ENCODE results near the gene CAMK2G. TPM values are rescaled to one million over a fixed set of nuclear protein-coding genes. Genes with fewer than 3 reads are reported as not detected.
"Not testable (repeated sequence)": the region's sequence is repeated elsewhere in the genome, so short reads cannot be mapped to it uniquely, and the experiment has no call there.

The CAMK2G gene
- polyA plus RNA-seq, 1 experiment = 43.8 TPM

GRCh38 chr10:73894245-73894971 is 20.1 kb upstream of the CAMK2G start:
- no peaks in the 10 kb centered on the region for H3K27me3 ChIP-seq (ENCODE audit: control insufficient read depth, insufficient read depth, low read length)
- H3K4me3 ChIP-seq (ENCODE audit: low read depth, low read length) = no peak overlapping the region
- ChIA-PET POLR2A (interaction anchor here (0.5 kb wide), 1 partner anchor 84 kb away, joined by 6 read pairs; no protein-coding TSS in a partner anchor), CTCF (interaction anchor here (0.7 to 26.0 kb wide), 4 partner anchors 9 to 44 kb away, joined by 4 to 484 read pairs (median 6); no protein-coding TSS in a partner anchor)
- no peak for TF ChIP-seq CTCF (IDR thresholded peaks at IDR 0.05; ENCODE audit: insufficient read depth, low read depth, low read length)
- H3K36me3 ChIP-seq (ENCODE audit: control insufficient read depth, insufficient read depth, low read length) = no peaks in the 10 kb centered on the region
- DNase-seq (ENCODE audit: low read depth) = no peak

- ChIA-PET CTCF (interaction anchor here (1.1 to 26.0 kb wide), 3 partner anchors 13 to 45 kb away, joined by 4 to 484 read pairs (median 9); no protein-coding TSS in a partner anchor), POLR2A (no interaction called here)
- TF ChIP-seq CTCF (IDR thresholded peaks at IDR 0.05; ENCODE audit: insufficient read depth, low read depth, low read length) = no peak
- Histone ChIP-seq H3K27me3 (ENCODE audit: control insufficient read depth, insufficient read depth, low read length) (no peaks in the 10 kb centered on the region), H3K36me3 (ENCODE audit: control insufficient read depth, insufficient read depth, low read length) (no peaks in the 10 kb centered on the region), H3K4me3 (ENCODE audit: low read depth, low read length) (no peak overlapping the region)
- DNase-seq (ENCODE audit: low read depth) = no peak
These were observed 19.1 kb upstream of the CAMK2G start for GRCh38 chr10:73893426-73893825.

- H3K4me3 ChIP-seq (ENCODE audit: low read depth, low read length) = no peak overlapping the region
- TF ChIP-seq CTCF (IDR thresholded peaks at IDR 0.05; ENCODE audit: insufficient read depth, low read depth, low read length) = no peak
- ChIA-PET POLR2A (no interaction called here), CTCF (interaction anchor here (1.0 to 26.0 kb wide), 3 partner anchors 19 to 46 kb away, joined by 3 to 484 read pairs (median 3); partner anchors contain the start of gene PLAU)
- H3K36me3 ChIP-seq (ENCODE audit: control insufficient read depth, insufficient read depth, low read length) = no peaks in the 10 kb centered on the region
- no peaks in the 10 kb centered on the region for H3K27me3 ChIP-seq (ENCODE audit: control insufficient read depth, insufficient read depth, low read length)
- DNase-seq (ENCODE audit: low read depth) = peak; percentile 32
These were observed 18.1 kb upstream of the CAMK2G start for GRCh38 chr10:73892310-73893030.

- Histone ChIP-seq H3K4me3 (ENCODE audit: low read depth, low read length) (no peak overlapping the region), H3K36me3 (ENCODE audit: control insufficient read depth, insufficient read depth, low read length) (no peaks in the 10 kb centered on the region), H3K27me3 (ENCODE audit: control insufficient read depth, insufficient read depth, low read length) (no peaks in the 10 kb centered on the region)
- TF ChIP-seq CTCF (IDR thresholded peaks at IDR 0.05; ENCODE audit: insufficient read depth, low read depth, low read length) = no peak
- ChIA-PET POLR2A (no interaction called here), CTCF (interaction anchor here (0.6 to 26.0 kb wide), 6 partner anchors 9 to 47 kb away, joined by 3 to 484 read pairs (median 6); partner anchors contain the start of gene PLAU)
- no peak for DNase-seq (ENCODE audit: low read depth)
These were observed 17.2 kb upstream of the CAMK2G start for GRCh38 chr10:73891540-73891939.

GRCh38 chr10:73890830-73891229 is 16.5 kb upstream of the CAMK2G start:
- DNase-seq (ENCODE audit: low read depth); H3K36me3 ChIP-seq (ENCODE audit: control insufficient read depth, insufficient read depth, low read length); H3K4me3 ChIP-seq (ENCODE audit: low read depth, low read length); H3K27me3 ChIP-seq (ENCODE audit: control insufficient read depth, insufficient read depth, low read length): not testable (repeated sequence)
- ChIA-PET POLR2A (interaction anchor here (0.6 kb wide), 1 partner anchor 8 kb away, joined by 9 read pairs; no protein-coding TSS in a partner anchor), CTCF (interaction anchor here (0.6 to 26.0 kb wide), 7 partner anchors 9 to 105 kb away, joined by 3 to 484 read pairs (median 4); partner anchors contain the start of gene PLAU)
